COLO829 (cell line): ENCODE measurements around the gene AKNA.
"Not testable (repeated sequence)": the region's sequence is repeated elsewhere in the genome, so short reads cannot be mapped to it uniquely, and the experiment has no call there.

Source experiments
- DNase-seq: peaks from one replicate; pipeline ENCODE4 v3.0.0; 2012; ENCODE audit warnings: low spot score

Gene AKNA

DNA sequence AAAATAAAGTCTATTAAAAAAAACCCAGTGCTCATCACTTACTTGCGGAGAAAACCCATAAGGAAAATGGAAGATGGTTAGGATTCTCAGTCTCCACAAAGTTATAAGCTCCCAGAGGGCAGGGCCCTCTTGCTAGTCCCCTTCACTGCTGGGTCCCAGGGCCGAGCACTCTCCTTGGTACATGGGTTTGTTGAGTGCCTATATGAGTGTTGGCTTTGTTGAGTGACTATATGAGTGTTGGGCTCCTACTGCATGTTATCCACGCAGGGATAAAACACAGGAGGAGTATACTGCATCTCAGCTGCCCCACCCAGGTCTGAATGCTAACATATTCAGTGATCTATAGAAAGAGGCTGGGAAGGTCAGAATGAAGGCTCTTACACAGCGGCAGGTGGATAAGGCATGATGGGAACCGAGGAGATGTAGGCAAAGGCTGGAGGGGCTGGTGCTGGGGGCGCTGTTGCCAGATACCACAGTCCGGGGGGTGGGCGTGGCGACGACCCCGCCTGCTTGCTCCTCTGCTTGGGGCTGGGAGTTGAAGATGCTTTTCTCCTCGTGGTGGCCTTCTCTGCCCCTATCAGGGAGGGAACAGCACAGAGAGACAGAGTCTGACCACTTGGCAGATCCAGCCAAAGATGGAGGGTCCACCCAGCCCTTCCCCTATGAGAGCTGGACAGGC is 46.5 kb downstream of the AKNA start:
- no peak for DNase-seq

DNA sequence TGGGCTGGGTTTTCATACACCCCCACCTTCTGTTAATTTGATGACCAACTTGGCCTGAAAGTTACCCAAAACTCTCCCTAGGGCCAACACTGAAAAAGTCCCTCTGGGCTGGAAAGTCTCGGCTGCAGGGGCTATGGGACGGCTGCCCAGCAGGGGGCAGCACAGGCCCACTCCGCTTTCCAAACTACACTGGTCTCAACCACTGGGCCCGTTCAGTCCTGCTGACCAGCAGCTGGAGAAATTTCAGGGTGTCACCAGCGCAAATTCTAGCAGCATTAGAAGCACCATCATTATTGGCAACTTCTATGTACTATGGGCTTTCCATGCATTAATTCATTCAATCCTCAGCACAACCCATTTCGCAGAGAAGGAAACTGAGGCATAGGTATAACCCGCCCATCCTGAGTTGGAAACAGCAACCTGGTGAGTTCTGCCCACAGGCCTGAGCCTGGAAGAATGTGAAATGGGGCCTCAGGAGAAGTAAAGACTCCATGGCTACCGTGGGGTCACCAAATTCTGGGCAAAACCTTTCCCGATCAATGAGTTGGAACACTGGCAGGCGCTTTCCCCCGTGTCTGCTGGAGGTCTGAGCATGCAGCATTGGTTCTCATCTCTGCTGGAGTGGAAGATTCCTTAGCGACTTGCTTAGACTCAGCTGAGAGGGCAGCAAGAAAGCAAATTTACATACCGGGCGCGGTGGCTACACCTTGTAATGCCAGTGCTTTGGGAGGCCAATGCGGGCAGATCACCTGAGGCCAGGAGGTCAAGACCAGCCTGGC is 48.5 kb downstream of the AKNA start:
- peak; percentile 88 for DNase-seq

DNA sequence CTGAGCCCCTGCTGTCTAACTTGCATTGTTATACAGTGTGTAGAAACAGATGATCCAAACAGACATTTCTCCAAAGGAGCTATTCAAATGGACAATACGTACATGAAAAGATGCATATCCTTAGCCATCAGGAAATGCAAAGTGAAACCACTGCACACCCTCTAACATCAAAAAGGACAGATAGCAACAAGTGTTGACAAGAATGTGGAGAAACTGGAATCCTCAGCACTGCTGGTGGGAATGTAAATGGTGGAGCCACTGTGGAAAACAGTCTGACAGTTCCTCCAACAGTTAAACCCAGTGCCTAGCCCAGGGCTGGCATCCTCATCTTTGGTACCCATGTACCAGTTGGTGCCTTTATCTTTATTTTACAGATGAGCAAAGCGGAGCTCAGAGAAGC is 49.6 kb downstream of the AKNA start:
- DNase-seq = no peak

DNA sequence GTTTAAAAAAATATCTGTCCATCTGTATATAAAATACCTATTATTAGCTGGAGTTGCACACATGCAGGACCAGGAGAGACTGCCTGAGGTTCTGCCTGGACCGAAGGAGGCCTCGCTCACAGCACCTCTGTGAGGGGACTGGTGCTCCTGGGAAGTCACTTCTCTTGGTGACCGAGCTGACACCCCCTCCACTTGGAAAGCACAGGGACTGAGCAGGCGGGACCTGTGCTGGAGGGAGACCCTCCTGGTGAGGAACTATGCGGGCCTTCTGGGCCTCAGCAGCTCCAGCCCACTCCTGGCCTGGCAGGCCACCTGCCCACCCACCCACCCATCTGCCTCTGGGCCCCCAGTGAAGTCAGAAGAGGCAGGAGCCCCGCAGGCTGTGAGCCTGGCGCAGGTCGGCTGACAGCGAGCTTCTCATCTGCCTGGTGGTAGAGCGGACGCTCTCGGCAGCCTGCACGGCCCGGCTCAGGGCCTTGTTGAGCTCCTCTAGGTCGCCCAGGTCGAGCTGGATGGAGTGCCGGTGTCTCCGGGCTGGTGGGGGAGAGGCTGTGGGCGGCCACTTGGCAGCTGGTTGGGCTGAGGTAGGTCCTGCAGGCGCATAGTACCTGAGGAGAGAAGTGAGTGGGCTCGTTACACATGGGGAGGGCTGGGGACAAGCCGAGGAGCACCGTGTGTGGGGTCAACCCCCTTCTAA is 50.9 kb downstream of the AKNA start:
- no peak for DNase-seq

DNA sequence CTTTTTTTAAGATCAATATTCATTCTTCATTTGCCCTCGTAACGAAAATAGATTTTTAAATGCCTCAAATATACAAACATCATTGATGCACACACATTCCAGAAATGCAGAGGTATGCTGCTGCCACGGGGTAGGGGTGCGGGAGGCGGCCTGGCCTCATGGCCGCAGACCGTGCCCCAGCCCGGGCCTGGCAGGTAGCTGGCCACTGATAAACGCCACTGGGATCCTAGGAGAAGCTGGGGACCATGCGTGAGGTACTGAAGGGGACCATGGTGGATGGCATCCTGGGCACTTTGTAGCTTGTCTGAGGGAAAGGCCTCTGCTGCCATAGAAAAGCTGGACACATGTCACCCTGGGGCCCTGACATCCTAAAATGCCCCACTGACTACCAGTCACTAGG is 51.6 kb downstream of the AKNA start:
- no peak for DNase-seq

DNA sequence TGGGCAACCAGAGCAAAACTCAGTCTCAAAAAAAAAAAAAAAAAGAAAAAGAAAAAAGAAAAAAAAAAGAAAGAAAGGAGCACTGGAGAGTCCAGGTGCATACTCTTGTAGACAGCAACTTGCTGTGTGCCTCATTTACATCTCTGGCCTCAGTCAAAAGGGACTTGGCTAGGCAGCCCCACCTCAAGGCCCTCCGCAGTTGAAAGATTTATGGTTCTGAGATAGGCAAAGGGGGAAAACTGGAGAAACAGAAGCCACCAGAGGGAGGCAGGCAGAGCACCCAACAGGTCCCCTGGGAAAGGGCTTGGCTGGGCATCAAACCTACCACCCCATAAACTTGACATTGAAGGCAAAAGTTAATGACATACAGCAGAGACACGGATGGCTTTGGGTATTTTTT is 52.0 kb downstream of the AKNA start:
- no peak for DNase-seq

DNA sequence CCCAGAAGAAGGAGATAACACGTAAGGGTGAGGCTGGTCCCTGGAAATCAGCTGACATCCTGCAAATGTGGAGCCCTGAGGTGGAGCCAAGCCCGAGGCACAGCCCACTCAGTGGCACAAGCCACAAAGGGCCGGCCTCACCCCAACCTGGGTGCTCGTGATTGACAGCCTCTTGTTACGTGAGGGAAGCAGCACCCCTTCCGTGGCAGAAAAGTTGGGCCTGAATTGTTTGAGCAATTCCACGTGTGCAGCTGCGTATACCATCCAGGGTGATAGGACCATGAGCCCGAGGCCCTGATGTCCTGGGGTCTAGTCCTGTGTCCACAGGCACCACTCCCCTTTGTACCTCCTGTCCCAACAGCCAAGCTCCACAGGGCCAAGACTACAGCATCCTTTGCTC is 53.3 kb downstream of the AKNA start:
- DNase-seq = no peak

DNA sequence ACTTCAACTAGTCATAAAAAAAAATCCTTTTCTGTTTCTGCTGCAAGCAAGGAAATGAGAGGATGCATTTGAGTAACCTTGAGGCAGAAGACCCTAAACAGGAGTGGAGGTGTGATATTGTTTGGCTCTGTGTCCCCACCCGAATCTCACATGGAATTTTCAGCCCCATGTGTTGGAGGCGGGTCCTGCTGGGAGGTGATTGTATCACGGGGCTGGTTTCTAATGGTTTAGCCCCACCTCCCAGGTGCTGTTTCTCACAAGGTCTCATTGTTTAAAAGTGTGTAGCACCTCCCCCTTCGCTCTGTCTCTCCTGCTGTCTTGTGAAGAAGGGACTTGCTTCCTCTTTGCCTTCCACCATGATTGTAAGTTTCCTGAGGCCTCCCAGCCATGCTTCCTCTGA is 54.1 kb downstream of the AKNA start:
- DNase-seq = not testable (repeated sequence)

DNA sequence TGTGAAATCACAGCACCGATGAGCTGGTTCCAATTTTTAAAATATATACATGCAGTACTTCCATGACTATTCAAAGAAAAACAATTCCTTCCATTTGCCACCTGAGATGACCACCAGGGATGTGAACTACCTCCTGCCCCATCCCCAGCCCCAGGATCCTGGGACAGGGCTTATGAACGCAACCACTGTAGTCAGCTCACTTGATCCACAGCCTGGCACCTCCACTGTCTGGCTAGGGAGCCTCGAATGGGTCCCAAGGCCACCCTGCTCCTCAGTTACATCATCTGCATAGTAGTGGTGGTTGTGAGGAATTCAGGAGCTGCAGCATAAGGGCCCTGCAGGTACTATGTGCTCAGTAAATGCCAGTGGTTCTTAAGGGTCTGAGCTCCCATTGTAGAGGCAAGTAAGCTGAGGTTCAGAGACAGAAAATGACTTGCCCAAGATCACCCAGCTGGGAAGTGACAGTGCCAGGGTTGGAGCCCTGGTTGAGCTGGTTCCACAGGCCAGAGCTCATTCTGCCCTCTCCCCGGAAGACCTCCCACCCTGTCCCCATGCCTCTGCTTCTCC is 55.2 kb downstream of the AKNA start:
- DNase-seq = not testable (repeated sequence)

DNA sequence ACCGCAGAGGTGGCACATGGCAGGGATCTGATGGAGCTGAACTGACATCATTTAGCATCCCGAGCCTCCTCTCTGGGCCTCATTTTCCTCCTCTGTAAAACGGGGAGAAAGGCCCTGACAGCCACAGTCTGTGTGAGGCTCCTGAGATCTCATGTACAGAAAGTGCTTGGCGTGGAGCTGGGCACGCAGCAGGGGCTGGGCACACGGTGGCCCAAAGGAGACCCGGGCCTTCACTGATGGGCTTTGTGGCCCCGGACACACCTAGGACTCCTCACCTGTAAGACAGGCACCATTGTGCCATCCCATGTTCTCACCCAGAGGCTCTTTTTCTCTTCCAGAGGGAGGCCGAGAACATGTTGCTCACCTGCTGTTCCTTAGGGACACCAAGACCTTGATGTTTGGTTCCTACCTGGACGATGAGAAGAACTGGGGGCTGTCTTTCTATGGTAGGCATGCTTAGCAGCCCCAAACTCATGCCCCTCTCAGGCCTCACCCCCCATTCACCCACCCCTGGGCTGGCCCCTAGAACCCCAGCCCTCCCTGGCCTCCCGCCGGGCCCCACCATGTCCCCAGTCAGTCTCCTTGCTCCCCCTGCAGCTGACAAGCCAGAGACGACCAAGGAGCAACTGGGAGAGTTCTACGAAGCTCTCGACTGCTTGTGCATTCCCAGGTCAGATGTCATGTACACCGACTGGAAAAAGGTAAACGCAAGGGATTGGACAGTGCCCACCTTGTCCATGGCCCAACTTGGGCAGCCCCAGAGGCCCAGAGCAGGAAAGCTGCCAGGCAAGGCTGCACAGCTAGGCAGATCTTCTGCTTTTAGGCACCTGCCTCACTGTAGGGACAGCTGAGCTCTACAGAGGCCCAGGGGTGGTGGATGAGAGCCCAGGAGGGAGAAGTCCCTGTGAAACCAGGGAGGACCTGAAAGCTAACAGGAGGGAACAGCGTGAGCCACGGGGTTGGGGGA is 56.3 kb downstream of the AKNA start:
- not testable (repeated sequence) for DNase-seq

DNA sequence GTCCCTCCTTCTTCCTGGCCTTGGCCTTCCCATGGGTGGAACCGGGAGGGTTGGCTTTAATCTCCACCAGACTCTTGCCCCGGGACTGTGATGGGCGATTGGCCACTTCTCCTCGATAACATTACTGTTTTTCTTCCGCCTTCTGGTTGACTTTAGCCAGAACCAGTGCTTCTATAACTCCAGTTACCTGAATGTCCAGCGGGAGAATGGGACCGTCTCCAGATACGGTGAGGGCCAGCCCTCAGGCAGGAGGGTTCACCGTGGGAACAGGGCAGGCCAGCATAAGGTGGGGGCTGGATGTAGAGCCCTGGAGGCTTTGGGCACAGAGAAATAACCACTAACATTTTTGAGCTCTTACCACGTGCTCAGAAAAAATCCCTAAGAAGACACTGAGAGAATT is 57.1 kb downstream of the AKNA start:
- no peak for DNase-seq

DNA sequence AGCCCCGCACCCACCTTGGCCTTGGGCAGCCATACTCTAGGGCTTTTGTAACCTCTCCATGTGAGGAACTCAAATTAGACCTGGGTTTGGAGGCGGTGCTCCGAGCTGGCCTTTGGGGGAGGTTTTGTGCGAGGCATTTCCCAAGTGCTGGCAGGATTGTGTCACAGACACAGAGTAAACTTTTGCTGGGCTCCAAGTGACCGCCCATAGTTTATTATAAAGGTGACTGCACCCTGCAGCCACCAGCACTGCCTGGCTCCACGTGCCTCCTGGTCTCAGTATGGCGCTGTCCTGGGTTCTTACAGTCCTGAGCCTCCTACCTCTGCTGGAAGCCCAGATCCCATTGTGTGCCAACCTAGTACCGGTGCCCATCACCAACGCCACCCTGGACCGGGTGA is 58.2 kb downstream of the AKNA start, which contains the start of gene ORM2:
Gene ORM2 (plus strand): TSS at position 245 of the 398 bp plus-strand sequence. CDS start 36 bp downstream, at position 281.
- not testable (repeated sequence) for DNase-seq

DNA sequence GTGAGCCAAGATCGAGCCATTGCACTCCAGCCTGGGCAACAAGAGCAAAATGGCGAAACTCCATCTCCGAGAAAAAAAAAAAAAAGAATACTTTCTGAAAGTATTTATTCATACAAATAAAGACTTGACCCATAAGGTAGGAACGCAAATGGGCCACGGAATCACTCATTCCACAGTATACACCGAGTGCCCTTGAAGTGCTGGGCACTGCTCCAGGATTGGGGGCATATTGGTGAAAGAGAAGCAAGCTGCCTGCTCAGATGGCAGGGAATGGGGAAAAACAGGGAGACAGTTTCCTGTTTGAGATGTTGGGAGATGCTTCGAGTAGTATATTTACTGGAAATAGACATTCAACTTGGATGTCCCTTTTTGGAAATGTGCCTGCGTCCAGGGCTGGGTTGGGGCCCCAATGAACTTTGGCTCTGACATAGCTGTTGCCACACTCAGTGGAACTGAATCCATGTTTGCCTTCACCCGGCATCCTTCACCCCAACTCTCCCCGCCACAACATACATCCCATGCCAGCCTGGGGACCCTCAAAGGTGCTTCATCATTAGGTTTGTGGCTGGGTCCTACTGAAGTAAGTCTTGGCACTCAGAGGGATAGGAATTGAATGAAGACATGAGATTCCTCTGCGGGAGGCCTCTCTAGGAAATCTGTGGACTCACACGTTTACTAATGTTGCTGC is 58.7 kb downstream of the AKNA start:
- not testable (repeated sequence) for DNase-seq

DNA sequence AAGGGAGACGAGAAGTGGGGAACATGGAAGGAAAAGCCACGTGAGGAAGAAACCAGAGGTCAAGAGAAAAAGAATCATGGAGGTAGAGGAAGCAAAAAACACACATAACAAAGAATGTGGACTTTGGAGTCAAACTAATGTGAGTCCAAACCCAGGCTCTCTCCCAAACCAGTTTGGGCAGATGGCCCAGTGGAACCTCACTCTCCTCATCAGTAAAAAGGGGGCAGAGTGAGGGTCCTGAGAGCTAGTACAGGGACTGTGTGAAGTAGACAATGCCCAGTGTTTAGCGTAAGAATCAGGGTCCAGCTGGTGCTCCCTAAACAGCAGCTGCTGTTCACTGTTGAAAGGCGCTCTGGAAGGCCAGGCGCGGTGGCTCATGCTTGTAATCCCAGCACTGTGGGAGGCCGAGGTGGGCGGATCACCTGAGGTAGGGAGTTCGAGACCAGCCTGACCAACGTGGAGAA is 59.4 kb downstream of the AKNA start:
- DNase-seq = not testable (repeated sequence)

DNA sequence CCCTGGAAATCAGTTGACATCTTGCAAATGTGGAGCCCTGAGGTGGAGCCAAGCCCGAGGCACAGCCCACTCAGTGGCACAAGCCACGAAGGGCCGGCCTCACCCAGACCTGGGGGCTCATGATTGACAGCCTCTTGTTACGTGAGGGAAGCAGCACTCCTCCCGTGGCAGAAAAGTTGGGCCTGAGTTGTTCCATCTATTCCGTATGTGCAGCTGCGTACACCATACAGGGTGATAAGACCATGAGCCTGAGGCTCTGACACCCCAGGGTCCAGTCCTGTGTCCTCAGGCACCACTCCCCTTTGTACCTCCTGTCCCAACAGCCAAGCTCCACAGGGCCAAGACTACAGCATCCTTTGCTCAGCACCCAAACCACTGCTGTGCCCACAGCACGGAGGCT is 60.0 kb downstream of the AKNA start:
- no peak for DNase-seq

DNA sequence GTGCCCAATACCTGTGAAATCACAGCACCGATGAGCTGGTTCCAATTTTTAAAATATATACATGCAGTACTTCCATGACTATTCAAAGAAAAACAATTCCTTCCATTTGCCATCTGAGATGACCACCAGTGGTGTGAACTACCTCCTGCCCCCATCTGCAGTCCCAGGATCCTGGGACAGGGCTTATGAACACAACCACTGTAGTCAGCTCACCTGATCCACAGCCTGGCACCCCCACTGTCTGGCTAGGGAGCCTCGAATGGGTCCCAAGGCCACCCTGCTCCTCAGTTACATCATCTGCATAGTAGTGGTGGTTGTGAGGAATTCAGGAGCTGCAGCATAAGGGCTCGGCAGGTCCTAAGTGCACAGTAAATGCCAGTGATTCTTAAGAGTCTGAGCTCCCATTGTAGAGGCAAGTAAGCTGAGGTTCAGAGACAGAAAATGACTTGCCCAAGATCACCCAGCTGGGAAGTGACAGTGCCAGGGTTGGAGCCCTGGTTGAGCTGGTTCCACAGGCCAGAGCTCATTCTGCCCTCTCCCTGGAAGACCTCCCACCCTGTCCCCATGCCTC is 62.0 kb downstream of the AKNA start:
- not testable (repeated sequence) for DNase-seq

DNA sequence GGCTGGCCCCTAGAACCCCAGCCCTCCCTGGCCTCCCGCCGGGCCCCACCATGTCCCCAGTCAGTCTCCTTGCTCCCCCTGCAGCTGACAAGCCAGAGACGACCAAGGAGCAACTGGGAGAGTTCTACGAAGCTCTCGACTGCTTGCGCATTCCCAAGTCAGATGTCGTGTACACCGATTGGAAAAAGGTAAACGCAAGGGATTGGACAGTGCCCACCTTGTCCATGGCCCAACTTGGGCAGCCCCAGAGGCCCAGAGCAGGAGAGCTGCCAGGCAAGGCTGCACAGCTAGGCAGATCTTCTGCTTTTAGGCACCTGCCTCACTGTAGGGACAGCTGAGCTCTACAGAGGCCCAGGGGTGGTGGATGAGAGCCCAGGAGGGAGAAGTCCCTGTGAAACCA is 62.8 kb downstream of the AKNA start:
- DNase-seq = not testable (repeated sequence)

DNA sequence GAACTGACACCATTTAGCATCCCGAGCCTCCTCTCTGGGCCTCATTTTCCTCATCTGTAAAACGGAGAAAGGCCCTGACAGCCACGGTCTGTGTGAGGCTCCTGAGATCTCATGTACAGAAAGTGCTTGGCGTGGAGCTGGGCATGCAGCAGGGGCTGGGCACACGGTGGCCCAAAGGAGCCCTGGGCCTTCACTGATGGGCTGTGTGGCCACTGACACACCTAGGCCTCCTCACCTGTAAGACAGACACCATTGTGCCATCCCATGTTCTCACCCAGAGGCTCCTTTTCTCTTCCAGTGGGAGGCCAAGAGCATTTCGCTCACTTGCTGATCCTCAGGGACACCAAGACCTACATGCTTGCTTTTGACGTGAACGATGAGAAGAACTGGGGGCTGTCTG is 63.3 kb downstream of the AKNA start:
- no peak for DNase-seq

DNA sequence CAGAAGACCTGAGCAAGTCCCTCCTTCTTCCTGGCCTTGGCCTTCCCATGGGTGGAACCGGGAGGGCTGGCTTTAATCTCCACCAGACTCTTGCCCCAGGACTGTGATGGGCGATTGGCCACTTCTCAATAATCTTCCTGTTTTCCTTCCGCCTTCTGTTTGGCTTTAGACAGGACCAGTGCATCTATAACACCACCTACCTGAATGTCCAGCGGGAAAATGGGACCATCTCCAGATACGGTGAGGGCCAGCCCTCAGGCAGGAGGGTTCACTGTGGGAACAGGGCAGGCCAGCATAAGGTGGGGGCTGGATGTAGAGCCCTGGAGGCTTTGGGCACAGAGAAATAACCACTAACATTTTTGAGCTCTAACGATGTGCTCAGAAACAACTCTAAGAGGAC is 63.9 kb downstream of the AKNA start:
- not testable (repeated sequence) for DNase-seq

DNA sequence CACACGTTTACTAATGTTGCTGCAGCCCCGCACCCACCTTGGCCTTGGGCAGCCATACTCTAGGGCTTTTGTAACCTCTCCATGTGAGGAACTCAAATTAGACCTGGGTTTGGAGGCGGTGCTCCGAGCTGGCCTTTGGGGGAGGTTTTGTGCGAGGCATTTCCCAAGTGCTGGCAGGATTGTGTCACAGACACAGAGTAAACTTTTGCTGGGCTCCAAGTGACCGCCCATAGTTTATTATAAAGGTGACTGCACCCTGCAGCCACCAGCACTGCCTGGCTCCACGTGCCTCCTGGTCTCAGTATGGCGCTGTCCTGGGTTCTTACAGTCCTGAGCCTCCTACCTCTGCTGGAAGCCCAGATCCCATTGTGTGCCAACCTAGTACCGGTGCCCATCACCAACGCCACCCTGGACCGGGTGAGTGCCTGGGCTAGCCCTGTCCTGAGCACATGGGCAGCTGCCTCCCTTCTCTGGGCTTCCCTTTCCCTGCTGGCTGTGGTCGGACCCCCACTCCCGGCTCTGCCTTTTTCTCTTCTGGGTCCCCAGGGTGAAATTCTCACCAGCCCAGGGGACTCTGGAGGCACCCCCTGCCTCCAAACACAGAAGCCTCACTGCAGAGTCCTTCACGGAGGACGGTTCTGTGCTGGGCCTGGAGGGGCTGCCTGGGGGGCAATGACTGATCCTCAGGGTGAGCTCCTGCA is 64.8 kb downstream of the AKNA start, which contains the start of gene ORM1:
Gene ORM1 (plus strand): TSS at position 268 of the 701 bp plus-strand sequence. CDS start 36 bp downstream, at position 304.
- not testable (repeated sequence) for DNase-seq
